ENCODE results near the gene ZNF354B. TPM values are rescaled to one million over a fixed set of nuclear protein-coding genes. Genes with fewer than 3 reads are reported as not detected.
"Not testable (repeated sequence)": the region's sequence is repeated elsewhere in the genome, so short reads cannot be mapped to it uniquely, and the experiment has no call there.

Gene ZNF354B
- total RNA-seq, 2 donors from 2014 or later = 12.7 to 22.7 TPM

GRCh38 chr5:178836628-178837027, 23.1 kb upstream of the ZNF354B start:
- TF ChIP-seq POLR2A (IDR thresholded peaks at IDR 0.05) (no peak), POLR2AphosphoS5 (IDR thresholded peaks at IDR 0.05) (no peak), CTCF (IDR thresholded peaks at IDR 0.05) (no peak)
- no peak overlapping the region for H3K27ac ChIP-seq
- no peaks in the 10 kb centered on the region for H3K27me3 ChIP-seq (replicated peaks; ENCODE audit: insufficient read depth)
- no peak for DNase-seq (ENCODE audit: low spot score)
- H3K4me1 ChIP-seq (replicated peaks) = no peaks in the 10 kb centered on the region
- intact Hi-C loops (cut with DNase I) = no loop called here
- H3K9me3 ChIP-seq = no peaks in the 10 kb centered on the region
- H3K36me3 ChIP-seq = no peaks in the 10 kb centered on the region
- WGBS = 90% methylated on average over 4 of the region's 4 CpGs
- H3K4me3 ChIP-seq = no peak overlapping the region

- H3K4me3 ChIP-seq; intact Hi-C loops (cut with DNase I); H3K9me3 ChIP-seq; H3K36me3 ChIP-seq; H3K4me1 ChIP-seq (replicated peaks); DNase-seq (ENCODE audit: low spot score); H3K27me3 ChIP-seq (replicated peaks; ENCODE audit: insufficient read depth); H3K27ac ChIP-seq: not testable (repeated sequence)
- WGBS = 71% methylated on average over 26 of the region's 28 CpGs
These were observed 20.9 kb upstream of the ZNF354B start for GRCh38 chr5:178838695-178839318.

GRCh38 chr5:178839319-178839704, 20.4 kb upstream of the ZNF354B start:
- DNase-seq (ENCODE audit: low spot score) = peak; percentile 72
- no peaks in the 10 kb centered on the region for H3K9me3 ChIP-seq

GRCh38 chr5:178840399-178840798, 19.4 kb upstream of the ZNF354B start:
- DNase-seq (ENCODE audit: low spot score); H3K4me3 ChIP-seq; H3K36me3 ChIP-seq; H3K9me3 ChIP-seq; H3K27ac ChIP-seq; intact Hi-C loops (cut with DNase I); H3K4me1 ChIP-seq (replicated peaks); H3K27me3 ChIP-seq (replicated peaks; ENCODE audit: insufficient read depth): not testable (repeated sequence)
- 86% methylated on average over 11 of the region's 11 CpGs for WGBS

More at GRCh38 chr5:178839319-178839704, 20.4 kb upstream of the ZNF354B start:
- 3% methylated on average over 6 of the region's 6 CpGs for WGBS
- Histone ChIP-seq H3K4me3 (no peak overlapping the region), H3K36me3 (no peaks in the 10 kb centered on the region), H3K4me1 (replicated peaks) (no peaks in the 10 kb centered on the region), H3K27me3 (replicated peaks; ENCODE audit: insufficient read depth) (no peaks in the 10 kb centered on the region), H3K27ac (no peak overlapping the region)
- intact Hi-C loops (cut with DNase I) = no loop called here
- no peak for TF ChIP-seq POLR2AphosphoS5 (IDR thresholded peaks at IDR 0.05)
- peak; percentile 41 to 85 (median 82) for TF ChIP-seq CTCF (IDR thresholded peaks at IDR 0.05)
- no peak for TF ChIP-seq POLR2A (IDR thresholded peaks at IDR 0.05)

GRCh38 chr5:178849316-178849715, 10.4 kb upstream of the ZNF354B start:
- no peaks in the 10 kb centered on the region for H3K9me3 ChIP-seq
- no peak for DNase-seq (ENCODE audit: low spot score)
- no peaks in the 10 kb centered on the region for H3K27me3 ChIP-seq (replicated peaks; ENCODE audit: insufficient read depth)
- H3K4me1 ChIP-seq (replicated peaks) = no peaks in the 10 kb centered on the region
- 82% methylated on average over 5 of the region's 5 CpGs for WGBS
- intact Hi-C loops (cut with DNase I) = no loop called here
- TF ChIP-seq POLR2A (IDR thresholded peaks at IDR 0.05) (no peak), POLR2AphosphoS5 (IDR thresholded peaks at IDR 0.05) (no peak), CTCF (IDR thresholded peaks at IDR 0.05) (no peak)
- no peak overlapping the region for H3K27ac ChIP-seq
- H3K4me3 ChIP-seq = no peak overlapping the region
- no peaks in the 10 kb centered on the region for H3K36me3 ChIP-seq

- no peak for DNase-seq (ENCODE audit: low spot score)
- intact Hi-C loops (cut with DNase I) = no loop called here
- H3K36me3 ChIP-seq = no peaks in the 10 kb centered on the region
- TF ChIP-seq CTCF (IDR thresholded peaks at IDR 0.05) = no peak
- no peak for TF ChIP-seq POLR2A (IDR thresholded peaks at IDR 0.05)
- no peak for TF ChIP-seq POLR2AphosphoS5 (IDR thresholded peaks at IDR 0.05)
- H3K27ac ChIP-seq = no peak overlapping the region
- no peaks in the 10 kb centered on the region for H3K4me1 ChIP-seq (replicated peaks)
- no peak overlapping the region for H3K4me3 ChIP-seq
- WGBS = 96% methylated on average over 3 of the region's 3 CpGs
- H3K27me3 ChIP-seq (replicated peaks; ENCODE audit: insufficient read depth) = no peaks in the 10 kb centered on the region
- H3K9me3 ChIP-seq = no peaks in the 10 kb centered on the region
These were observed 7.8 kb upstream of the ZNF354B start for GRCh38 chr5:178851951-178852350.

Data from prostate gland (tissue), 2 donors.